SU-DHL-6 (cell line): ENCODE data around the gene UTS2R.

ENCODE experiments used
- H2AFZ ChIP-seq: fragments of 200-600 bp; sonication (generic); 2 replicates; pipeline ENCODE4 v1.6.1; 2014; ENCODE audit warnings: low read depth, mild to moderate bottlenecking, moderate library complexity, mixed read lengths, antibody characterized with exemption, low read length; ENCODE audit not compliant: severe bottlenecking
- H3F3A ChIP-seq: fragments of 200-600 bp; shearing (Covaris generic); 2 replicates; pipeline ENCODE4 v1.6.0; 2016; ENCODE audit warnings: antibody characterized with exemption, mild to moderate bottlenecking; ENCODE audit not compliant: insufficient read depth
- H3K27ac ChIP-seq: fragments of 200-600 bp; sonication (generic); 2 replicates; pipeline ENCODE4 v1.5.1; 2016; ENCODE audit warnings: low read depth, mild to moderate bottlenecking, low read length, moderate library complexity, mixed read lengths
- H3K27me3 ChIP-seq: fragments of 200-600 bp; sonication (generic), shearing (Covaris generic); 2 replicates; pipeline ENCODE4 v1.6.0; 2014; ENCODE audit warnings: mild to moderate bottlenecking, low read length
- H3K36me3 ChIP-seq: fragments of 200-600 bp; sonication (generic); 2 replicates; pipeline ENCODE4 v1.6.1; 2014; ENCODE audit warnings: mild to moderate bottlenecking, low read length, mixed read lengths
- H3K4me2 ChIP-seq: fragments of 300-600, 200-600 bp; shearing (Covaris generic), sonication (generic); 2 replicates; pipeline ENCODE4 v1.6.0; 2014; ENCODE audit warnings: low read length, low read depth, mild to moderate bottlenecking; ENCODE audit not compliant: poor library complexity, severe bottlenecking
- H3K4me3 ChIP-seq: fragments of 200-600 bp; sonication (generic); 2 replicates; pipeline ENCODE4 v1.5.1; 2014; ENCODE audit warnings: antibody characterized with exemption, low read length, mild to moderate bottlenecking, mixed read lengths; ENCODE audit not compliant: insufficient read depth, poor library complexity, severe bottlenecking
- H3K79me2 ChIP-seq: fragments of 200-600 bp; sonication (generic); 2 replicates; pipeline ENCODE4 v1.6.1; 2014; ENCODE audit warnings: mild to moderate bottlenecking, low read length, moderate library complexity; ENCODE audit not compliant: insufficient read depth
- H3K9ac ChIP-seq: fragments of 200-600 bp; sonication (generic); 2 replicates; pipeline ENCODE4 v1.7.0; 2014; ENCODE audit warnings: mild to moderate bottlenecking, low read length
- H3K9me2 ChIP-seq: fragments of 200-600 bp; sonication (generic); replicated peaks from 2 replicates; pipeline ENCODE4 v1.6.1; 2014; ENCODE audit warnings: low read length; ENCODE audit not compliant: insufficient read depth
- H3K9me3 ChIP-seq: fragments of 200-600 bp; sonication (generic); 2 replicates; pipeline ENCODE4 v1.6.1; 2014; ENCODE audit warnings: low read length, mixed read lengths; ENCODE audit not compliant: insufficient read depth
- H4K20me1 ChIP-seq: fragments of 200-600 bp; sonication (generic); 2 replicates; pipeline ENCODE4 v1.6.1; 2014; ENCODE audit warnings: low read depth, mild to moderate bottlenecking, antibody characterized with exemption, low read length, moderate library complexity, mixed read lengths
- EZH2phosphoT487 ChIP-seq: fragments of 200-600 bp; sonication (generic), shearing (Covaris generic); conservative IDR thresholded peaks from 2 replicates; pipeline ENCODE4 v1.6.1; 2018; ENCODE audit warnings: mild to moderate bottlenecking, antibody characterized with exemption, low read length, moderate library complexity, mixed read lengths
- TF ChIP-seq, protein P1 (sequence below): fragments of 200-600 bp; sonication (generic); IDR thresholded peaks from one replicate; pipeline ENCODE4 v1.5.1; 2017; ENCODE audit warnings: antibody characterized with exemption, mild to moderate bottlenecking, low read length, moderate library complexity; ENCODE audit not compliant: insufficient read depth, poor library complexity, severe bottlenecking

Gene UTS2R

DNA sequence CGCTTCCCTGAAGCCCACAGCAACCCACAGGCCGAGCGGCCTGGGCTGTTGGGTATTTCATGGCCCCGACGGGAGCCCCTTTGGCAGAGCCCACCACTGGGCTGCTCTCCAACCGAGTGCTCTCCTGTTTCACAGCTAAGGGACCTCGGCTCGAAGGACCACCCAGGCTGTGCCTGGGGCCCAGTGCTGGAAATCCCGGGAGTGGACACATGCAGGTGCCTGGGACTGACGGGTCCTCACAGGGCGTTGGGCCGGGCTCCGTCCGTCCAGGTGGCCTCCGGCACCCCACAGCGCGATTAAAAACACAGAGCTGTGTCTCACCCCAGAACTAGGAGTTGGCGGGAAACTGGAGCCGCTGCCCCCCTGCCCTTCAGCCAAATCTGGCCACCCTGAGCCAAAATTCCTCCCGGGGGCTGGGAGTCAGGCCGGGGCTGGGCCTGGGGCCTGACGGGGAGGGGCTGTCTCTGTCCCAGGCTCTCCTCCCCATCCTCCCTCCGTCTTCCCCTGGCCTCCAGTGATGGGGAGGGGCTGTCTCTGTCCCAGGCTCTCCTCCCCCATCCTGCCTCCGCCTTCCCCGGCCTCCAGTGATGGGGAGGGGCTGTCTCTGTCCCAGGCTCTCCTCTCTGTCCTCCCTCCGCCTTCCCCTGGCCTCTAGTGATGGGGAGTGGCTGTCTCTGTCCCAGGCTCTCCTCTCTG, 14.1 kb downstream of the UTS2R start:
- Histone ChIP-seq H3F3A (no peaks in the 10 kb centered on the region), H3K9me3 (no peaks in the 10 kb centered on the region), H3K27ac (no peak overlapping the region), H4K20me1 (no peaks in the 10 kb centered on the region), H2AFZ (no peak overlapping the region), H3K36me3 (no peaks in the 10 kb centered on the region), H3K27me3 (no peaks in the 10 kb centered on the region), H3K4me2 (no peak overlapping the region), H3K9me2 (no peaks in the 10 kb centered on the region), H3K79me2 (no peaks in the 10 kb centered on the region), H3K4me3 (no peak overlapping the region), H3K9ac (no peak overlapping the region)
- no peak for TF ChIP-seq EZH2phosphoT487
- TF ChIP-seq, protein P1, sequence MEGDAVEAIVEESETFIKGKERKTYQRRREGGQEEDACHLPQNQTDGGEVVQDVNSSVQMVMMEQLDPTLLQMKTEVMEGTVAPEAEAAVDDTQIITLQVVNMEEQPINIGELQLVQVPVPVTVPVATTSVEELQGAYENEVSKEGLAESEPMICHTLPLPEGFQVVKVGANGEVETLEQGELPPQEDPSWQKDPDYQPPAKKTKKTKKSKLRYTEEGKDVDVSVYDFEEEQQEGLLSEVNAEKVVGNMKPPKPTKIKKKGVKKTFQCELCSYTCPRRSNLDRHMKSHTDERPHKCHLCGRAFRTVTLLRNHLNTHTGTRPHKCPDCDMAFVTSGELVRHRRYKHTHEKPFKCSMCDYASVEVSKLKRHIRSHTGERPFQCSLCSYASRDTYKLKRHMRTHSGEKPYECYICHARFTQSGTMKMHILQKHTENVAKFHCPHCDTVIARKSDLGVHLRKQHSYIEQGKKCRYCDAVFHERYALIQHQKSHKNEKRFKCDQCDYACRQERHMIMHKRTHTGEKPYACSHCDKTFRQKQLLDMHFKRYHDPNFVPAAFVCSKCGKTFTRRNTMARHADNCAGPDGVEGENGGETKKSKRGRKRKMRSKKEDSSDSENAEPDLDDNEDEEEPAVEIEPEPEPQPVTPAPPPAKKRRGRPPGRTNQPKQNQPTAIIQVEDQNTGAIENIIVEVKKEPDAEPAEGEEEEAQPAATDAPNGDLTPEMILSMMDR = no peak

DNA sequence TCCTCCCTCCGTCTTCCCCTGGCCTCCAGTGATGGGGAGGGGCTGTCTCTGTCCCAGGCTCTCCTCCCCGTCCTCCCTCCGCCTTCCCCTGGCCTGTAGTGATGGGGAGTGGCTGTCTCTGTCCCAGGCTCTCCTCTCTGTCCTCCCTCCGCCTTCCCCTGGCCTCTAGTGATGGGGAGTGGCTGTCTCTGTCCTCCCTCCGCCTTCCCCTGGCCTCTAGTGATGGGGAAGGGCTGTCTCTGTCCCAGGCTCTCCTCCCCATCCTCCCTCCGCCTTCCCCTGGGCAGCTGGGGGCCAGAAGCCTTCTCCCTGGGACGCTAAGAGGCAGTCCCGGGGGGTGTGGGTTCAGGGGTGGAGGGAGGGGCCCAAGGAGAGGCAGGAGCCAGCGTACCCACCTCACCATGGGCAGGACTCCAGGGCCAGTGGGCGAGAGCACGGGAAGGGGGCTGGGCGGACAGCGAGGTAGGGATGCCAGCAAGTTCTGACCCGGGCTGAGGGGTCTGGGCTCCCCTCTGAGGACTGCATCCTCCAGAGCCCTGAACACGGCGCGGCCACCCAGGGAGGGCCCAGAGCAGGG, 14.8 kb downstream of the UTS2R start:
- Histone ChIP-seq H3F3A (no peaks in the 10 kb centered on the region), H2AFZ (no peak overlapping the region), H3K9me2 (no peaks in the 10 kb centered on the region), H3K4me2 (no peak overlapping the region), H3K36me3 (no peaks in the 10 kb centered on the region), H3K27me3 (no peaks in the 10 kb centered on the region), H4K20me1 (no peaks in the 10 kb centered on the region), H3K9me3 (no peaks in the 10 kb centered on the region), H3K79me2 (no peaks in the 10 kb centered on the region), H3K27ac (no peak overlapping the region), H3K9ac (no peak overlapping the region), H3K4me3 (no peak overlapping the region)
- TF ChIP-seq EZH2phosphoT487 = no peak
- TF ChIP-seq, protein P1 = no peak

DNA sequence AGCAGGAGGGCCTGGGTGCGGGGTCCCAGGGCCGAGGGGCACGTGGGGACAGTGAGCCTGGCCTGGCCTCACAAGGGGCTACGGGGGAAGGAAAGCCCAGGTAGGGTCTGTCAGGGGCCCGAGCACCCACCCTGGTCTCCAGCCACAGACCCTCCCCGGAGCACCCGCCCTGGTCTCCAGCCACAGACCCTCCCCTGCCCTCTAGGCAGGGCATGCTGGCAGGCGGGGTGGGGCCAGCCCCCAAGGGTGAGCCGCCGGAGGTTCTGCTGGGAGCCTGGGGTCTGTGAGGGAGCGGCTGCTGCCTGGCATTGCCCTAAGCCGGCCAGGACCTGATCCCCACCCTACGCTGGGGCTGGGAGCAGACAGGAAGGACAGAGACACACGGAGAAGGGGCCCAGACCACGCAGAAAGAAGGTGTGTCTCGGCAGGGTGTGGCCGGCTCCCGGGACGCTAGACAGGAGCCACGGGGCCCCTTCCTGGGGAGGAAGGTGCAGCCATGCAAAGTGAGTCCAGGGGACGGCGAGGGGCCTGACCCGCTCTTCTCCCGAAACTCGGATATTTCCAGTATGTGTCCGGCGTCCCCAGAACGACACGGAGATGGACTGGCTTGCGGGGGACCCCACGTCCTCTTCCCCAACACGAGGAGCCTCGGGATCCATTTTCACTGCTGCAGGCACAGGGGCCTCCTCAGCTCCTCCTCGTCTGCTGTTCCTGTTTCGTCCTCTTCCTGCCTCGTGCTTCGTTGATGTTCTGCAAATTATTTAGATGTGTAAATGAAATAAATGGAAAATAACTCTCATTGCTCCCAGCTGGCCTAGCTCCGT, 15.5 kb downstream of the UTS2R start:
- Histone ChIP-seq H3K36me3 (no peaks in the 10 kb centered on the region), H3K4me2 (no peak overlapping the region), H2AFZ (no peak overlapping the region), H4K20me1 (no peaks in the 10 kb centered on the region), H3K4me3 (no peak overlapping the region), H3K9me3 (no peaks in the 10 kb centered on the region), H3K27me3 (no peaks in the 10 kb centered on the region), H3K9me2 (no peaks in the 10 kb centered on the region), H3K27ac (no peak overlapping the region), H3K9ac (no peak overlapping the region), H3F3A (no peaks in the 10 kb centered on the region), H3K79me2 (no peaks in the 10 kb centered on the region)
- TF ChIP-seq, protein P1 = no peak
- no peak for TF ChIP-seq EZH2phosphoT487
